Measurements from ENCODE around the gene AK4. TPM values are rescaled to one million over a fixed set of nuclear protein-coding genes. Genes with fewer than 3 reads are reported as not detected.
"Not testable (repeated sequence)": the region's sequence is repeated elsewhere in the genome, so short reads cannot be mapped to it uniquely, and the experiment has no call there.

Gene AK4
- total RNA-seq, 2 donors from 2014 or later = 28.9 to 64.0 TPM

DNA sequence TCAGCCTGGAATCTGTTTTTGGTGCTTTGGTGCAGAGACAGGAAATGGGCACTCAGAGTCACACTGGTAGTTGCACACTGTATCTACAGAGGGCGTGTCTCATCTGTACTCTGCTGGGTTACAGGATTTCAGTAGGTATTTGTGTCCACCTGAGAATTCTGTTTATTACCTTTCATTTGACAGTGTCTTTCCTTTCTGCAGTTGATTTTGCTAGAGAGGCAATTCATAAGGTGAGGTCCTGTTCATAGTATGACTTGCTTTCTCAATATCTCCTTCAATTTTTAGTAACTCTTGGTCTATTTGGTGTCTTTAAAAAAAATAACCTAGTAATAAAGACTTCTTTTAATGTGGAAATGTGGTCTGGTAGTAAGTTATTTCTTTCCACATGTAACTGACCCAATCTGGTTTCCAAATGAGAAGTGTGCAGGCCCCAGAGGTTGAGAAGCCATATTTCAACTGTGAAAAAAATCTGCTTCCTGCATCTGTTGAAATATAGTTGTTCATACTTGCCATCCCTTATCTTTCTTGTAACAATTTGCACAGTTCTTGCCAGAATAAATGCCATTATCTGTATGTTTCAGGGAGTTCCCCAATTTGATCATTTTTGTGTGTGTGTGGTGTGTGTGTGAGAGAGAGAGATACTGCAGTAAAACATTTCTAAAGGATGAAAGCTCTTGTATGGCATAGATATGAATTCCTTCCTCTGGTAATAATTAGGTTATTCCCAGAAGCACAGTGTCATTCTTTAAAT lies 82.9 kb downstream of the AK4 start:
- intact Hi-C loops (cut with DNase I, micrococcal nuclease) = loop anchor here in 1 of 2 donors (10.0 kb wide), 1 partner anchor 464 kb away; no protein-coding TSS in a partner anchor
- peak; percentile 88 for ATAC-seq
- no peak for DNase-seq

DNA sequence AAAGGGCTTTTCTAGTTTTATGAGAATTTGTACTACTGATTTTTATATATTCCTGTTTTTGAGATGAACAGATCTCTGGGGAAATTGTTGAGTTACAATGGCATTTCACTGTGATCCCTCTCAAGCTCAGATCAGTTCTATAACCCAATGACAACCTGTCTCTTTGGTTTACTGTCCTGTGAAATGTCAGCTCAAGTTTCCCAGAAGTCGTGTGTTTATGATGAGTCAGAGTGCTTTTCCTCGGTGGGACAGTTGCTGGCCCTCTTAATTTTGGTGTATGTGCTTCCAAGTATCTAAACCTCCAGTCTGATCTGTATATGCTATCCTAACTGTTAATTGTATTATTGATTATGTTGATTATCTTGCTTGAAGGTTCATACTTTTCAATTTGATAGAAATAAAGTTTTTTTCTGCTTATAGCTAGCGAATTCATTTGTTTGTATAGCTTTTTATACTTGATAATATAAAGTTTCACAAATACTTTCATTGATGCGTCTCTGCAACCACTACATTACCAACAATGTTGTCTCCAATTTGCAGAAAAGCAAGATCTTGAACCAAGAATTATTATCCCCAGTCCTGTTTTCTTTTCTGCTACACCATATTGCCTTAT lies 83.8 kb downstream of the AK4 start:
- ATAC-seq (no peak), DNase-seq (no peak)
- intact Hi-C loops (cut with DNase I, micrococcal nuclease) = loop anchor here in 1 of 2 donors (10.0 kb wide), 1 partner anchor 463 kb away; no protein-coding TSS in a partner anchor

DNA sequence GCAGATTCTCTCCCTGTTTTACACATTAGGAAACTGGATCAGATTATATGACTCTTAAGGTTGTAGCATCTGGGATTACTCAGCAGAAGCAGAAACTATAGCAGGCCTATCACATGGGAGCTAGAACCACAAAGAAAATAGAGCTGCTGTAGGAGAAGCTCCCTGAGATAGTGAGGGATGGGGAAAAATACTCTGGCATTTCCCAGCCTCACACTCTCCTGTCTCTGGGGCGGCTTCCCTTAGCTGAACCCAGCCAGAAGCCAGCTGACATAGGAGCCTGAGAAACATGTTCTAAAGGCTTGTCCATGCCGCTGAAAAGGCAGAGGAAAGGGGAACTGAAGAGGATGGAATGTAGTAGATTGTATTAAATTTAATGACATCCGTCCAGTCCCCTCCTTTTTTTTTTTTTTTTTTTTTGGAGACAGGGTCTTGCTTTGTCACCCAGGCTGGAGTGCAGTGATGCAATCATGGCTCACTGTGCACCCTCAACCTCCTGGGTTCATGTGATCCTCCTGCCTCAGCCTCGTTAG lies 84.5 kb downstream of the AK4 start:
- DNase-seq = no peak
- intact Hi-C loops (cut with DNase I, micrococcal nuclease) = loop anchor here in 1 of 2 donors (10.0 kb wide), 1 partner anchor 462 kb away; no protein-coding TSS in a partner anchor
- no peak for ATAC-seq

DNA sequence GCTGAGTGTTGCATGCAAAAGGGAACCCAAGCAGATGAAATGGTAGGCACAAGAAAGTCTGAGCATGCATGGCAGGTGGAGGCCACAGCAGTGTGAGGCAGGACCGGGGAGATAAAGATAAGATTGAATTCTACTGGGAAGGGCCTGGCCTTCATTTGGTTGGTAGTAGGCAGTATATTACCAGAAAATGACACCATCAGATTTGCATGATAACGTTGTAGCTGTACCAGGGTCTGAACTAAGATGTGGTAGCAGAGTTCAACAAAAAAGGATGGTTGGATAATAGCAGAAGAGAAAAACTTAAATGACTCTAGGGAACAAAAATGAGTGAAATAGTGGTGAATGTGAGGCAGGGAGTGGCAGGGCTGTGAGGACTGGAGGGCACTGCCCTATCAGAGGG lies 85.8 kb downstream of the AK4 start:
- ATAC-seq (no peak), DNase-seq (no peak)
- intact Hi-C loops (cut with DNase I, micrococcal nuclease) = loop anchor here in 1 of 2 donors (10.0 kb wide), 1 partner anchor 461 kb away; no protein-coding TSS in a partner anchor

DNA sequence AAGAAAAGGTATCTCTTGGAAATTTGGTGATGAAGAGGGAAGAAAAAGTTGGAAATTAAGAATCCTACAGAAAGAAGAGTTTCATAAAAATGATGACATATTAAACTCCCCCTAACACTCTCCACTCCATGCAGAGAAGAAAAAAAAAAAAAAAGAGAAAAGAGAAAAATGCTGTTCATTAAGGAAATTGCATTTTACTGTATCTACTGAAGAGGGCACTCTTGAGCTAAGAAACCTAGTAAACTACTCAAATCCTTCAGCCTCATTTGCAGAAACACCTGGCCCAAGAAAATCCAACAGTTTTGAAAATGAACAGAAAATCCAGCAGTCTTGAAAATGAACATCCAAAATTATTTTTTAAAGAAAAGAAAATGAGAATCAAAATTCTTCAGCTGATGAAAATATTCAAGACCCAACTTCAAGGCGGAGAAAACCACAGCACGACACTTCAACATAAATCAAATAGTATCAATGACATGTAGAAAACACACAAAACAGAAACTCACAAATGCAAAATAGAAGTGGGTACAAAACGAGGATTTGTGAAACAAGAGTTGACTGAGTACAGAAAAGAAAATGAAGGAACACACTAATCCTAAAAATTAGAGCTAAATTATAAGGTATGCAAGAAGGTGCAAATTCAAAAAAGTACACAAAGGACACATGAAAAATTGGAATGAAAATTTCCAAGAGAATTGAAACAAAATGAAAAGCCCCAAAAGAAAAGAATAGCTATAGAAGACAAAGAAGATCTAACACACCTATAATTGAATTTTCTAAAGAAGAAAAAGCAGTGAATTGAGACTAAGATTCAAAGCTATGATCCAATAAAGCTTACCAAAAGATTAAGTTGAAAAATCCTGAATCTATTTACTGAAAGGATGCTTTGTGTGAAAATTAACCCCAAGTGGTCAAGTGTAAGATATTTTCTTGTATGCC lies 88.1 kb downstream of the AK4 start:
- ATAC-seq (no peak), DNase-seq (no peak)
- intact Hi-C loops (cut with DNase I, micrococcal nuclease) = loop anchor here in 1 of 2 donors (10.0 kb wide), 1 partner anchor 459 kb away; no protein-coding TSS in a partner anchor

DNA sequence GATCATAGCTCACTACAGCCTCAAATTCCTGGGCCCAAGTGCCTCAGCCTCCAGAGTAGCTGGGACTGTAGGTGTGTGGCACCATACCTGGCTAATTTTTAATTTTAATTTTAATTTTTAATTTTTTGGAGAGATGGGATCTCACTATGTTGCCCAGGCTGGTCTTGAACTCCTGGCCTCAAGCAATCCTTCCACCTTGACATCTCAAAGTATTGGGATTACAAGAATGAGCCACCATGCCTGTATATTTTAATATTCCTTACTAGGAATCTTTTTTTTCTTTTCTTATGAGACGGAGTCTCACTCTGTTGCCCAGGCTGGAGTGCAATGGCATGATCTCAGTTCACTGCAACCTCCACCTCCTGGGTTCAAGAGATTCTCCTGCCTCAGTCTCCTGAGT lies 89.1 kb downstream of the AK4 start:
- not testable (repeated sequence) for ATAC-seq, DNase-seq
- intact Hi-C loops (cut with DNase I, micrococcal nuclease) = loop anchor here in 1 of 2 donors (10.0 kb wide), 1 partner anchor 458 kb away; no protein-coding TSS in a partner anchor

DNA sequence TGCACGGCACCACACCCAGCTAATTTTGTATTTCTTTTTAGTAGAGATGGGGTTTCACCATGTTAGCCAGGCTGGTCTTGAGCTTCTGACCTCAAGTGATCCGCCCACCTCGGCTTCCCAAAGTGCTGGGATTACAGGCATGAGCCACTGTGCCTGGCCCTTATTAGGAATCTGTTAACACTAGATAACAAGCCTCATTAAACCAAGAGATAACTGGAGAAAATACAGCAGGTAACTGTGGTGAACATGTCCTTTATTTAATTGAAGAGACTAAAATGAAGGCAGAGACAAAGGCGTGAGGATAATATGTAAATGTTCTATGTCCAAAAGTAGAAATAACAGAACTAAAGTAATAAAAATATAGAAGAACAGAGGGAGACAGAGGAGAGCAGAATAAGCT lies 89.5 kb downstream of the AK4 start:
- intact Hi-C loops (cut with DNase I, micrococcal nuclease) = loop anchor here in 1 of 2 donors (10.0 kb wide), 1 partner anchor 457 kb away; no protein-coding TSS in a partner anchor
- no peak for ATAC-seq

DNA sequence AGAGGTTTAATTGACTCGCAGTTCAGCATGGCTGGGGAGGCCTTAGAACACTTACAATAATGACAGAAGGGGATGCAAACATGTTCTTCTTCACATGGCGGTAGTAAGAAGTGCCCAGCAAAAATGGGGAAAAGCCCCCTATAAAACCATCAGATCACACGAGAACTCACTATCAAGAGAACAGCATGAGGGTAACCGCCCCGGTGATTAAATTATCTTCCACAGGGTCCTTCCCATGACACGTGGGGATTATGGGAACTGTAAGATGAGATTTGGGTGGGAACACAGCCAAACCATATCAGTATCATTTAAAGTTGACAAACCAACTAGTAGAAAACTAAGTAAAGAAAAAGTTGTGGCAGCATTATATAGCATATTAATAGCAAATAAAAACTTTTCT lies 90.0 kb downstream of the AK4 start:
- no peak for ATAC-seq
- no peak for DNase-seq

More for the DNA sequence above, 89.5 kb downstream of the AK4 start:
- no peak for DNase-seq

DNA sequence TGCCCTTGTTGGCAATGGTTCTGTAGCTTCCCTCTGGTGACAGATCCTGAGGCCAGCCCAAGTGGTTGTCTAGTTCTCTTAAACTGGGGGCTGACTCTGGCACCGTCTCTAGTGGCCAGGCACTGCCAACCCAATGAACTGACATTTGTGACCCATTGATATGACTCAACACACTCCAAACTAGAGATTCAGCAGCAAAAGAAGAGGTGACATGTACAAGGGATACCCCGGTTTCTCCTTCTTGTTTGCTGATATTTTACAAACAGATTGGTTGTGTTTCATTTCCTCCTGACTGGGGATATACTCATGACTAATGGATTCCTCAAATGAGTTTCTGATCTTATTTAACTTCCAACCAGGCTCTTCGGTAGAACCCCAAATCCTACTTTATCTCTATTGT lies 95.5 kb downstream of the AK4 start:
- ATAC-seq (no peak), DNase-seq (no peak)
- intact Hi-C loops (cut with DNase I, micrococcal nuclease) = no loop called here

More for the DNA sequence above, 90.0 kb downstream of the AK4 start:
- intact Hi-C loops (cut with DNase I, micrococcal nuclease) = loop anchor here in 1 of 2 donors (10.0 kb wide), 1 partner anchor 457 kb away; no protein-coding TSS in a partner anchor

DNA sequence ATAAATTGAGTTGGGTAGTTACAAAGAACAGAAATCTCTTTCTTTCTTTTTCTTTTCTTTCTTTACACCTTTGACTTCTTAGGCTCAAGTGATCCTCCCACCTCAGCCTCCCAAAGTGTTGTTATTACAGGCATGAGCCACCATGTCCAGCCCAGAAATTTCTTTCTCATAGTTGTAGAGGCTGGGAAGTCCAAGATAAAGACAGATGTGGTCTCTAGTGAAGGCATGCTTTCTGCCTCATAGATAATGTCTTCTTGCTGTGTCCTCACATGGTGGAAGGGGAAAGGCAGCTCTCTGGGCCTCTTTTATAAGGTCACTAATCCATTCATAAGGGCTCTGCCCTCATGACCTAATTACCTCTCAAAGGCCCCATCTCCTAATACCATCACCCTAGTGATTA lies 97.3 kb downstream of the AK4 start:
- intact Hi-C loops (cut with DNase I, micrococcal nuclease) = no loop called here
- DNase-seq (no peak), ATAC-seq (no peak)

DNA sequence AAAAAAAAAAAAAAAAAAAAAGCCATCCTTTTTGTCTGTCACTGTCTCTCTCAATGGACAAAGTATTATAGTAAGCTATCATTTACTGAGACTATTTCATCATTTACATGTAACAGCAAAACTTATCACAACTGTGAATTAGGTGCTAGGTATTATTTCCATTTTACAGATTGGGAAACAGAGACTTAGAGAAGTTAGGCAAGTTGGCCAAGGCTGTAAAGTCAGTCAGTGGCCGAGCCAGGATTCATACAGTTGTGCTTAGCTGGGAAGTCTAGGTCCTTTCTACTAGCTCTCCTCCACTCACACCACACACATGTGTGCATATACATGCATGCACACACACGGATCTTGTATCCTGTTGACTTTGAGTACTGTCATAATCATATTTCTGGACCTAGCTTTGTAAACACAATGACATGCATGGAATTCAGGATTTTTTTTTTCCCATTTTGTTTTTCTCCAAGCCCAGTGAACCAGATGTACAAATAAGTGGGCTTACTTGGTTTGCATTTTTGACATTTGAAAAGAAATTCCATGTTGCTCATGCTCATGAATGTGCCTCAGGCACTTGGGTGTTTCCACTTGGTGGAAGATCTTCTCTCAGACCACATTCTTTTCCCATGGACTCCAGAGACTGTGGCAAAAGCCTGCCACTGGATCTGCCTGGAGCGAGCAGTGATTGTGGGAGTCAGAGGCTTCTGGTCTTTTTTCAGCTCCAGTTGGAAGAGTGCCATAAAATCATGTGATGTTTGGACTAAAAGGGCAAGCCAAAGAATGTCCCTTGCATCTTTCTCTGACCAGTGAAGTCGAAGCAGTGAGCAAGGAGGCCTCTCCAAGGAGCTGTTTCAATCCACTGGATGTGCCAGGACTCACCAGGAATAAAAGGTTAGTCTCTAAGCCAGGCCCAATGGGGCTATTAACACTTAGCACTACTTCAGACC lies 99.7 kb downstream of the AK4 start:
- intact Hi-C loops (cut with DNase I, micrococcal nuclease) = no loop called here
- DNase-seq (no peak), ATAC-seq (no peak)

DNA sequence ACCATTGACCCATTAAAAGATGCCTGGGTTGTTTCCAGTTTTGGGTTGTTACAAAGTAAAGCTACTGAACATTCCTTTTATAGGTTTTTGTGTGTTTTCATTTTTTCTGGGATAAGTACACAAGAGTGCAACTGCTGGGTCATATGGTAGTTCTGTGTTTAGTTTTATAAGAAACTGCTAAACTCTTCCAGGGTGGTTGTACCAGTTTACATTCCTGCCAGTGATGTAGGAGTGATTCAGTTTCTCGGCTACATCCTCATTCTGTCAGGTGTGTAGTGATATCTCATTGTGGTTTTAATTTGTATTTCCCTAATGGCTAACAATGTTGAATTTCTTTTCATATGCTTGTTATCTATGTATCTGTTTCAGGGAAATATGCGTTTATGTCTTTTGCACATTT lies 102.8 kb downstream of the AK4 start:
- DNase-seq (no peak), ATAC-seq (no peak)
- intact Hi-C loops (cut with DNase I, micrococcal nuclease) = no loop called here

DNA sequence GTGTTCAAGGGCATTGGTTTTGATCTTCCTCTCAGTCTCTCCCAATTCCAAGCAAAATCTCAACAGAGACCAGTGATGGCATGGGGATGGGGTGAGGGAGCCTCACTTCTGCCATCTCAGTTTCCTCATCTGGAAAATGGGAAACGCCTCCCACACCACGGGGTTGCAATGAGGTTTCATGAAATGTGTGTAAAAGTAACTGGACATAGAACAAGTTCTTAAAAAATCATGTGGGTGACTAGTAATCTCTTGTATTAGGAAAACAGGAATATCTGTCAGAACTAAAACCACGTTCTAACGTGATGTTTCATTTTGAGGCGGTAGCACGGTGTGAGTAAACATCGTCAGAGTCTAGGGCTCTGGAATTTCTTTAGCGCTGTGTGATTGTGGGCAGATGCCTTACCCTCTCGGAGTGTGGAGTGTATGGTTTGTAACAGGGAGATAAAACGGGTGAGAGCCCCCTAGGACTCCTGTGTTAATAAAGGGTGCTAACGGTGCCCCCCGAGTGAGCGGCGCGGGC lies 105.9 kb downstream of the AK4 start:
- DNase-seq = no peak
- peak; percentile 29 for ATAC-seq
- intact Hi-C loops (cut with DNase I, micrococcal nuclease) = no loop called here

DNA sequence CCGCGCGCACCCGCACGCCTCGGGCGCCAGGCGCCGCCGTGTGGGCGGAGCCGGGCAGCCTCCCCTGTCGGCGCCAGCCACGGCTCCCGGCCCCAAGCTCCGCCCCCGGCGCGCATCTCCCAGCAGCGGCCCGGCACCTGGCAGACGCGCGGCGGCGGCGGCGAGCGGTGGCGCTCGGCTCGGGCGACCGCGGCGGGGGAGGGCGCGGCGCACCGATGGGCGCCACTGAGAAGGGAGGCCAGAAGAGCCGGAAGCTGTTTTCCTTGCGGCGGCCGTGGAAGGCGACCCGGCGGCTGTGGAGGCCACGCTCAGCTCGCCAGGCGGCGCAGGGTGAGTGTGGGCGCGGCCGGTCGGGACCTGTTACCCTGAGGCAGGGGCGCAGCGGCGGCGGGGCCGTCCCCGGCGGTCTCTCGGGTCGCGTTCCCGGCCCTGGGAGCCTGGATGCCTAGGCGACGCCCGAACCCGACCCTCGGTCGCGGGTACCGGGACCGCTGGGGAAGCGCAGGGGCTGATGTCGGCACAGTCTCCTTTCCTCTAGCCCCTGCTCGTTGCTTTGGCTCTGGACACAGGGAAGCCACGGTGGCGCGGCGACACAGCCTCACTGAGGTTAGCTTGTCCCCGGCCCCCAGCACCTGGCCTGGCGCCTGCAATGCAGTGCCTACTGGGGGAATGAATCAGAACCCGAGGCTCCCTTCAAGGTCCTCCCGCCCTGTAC lies 106.5 kb downstream of the AK4 start:
- intact Hi-C loops (cut with DNase I, micrococcal nuclease) = no loop called here
- DNase-seq (peak; percentile 77 to 87), ATAC-seq (peak; percentile 98)

DNA sequence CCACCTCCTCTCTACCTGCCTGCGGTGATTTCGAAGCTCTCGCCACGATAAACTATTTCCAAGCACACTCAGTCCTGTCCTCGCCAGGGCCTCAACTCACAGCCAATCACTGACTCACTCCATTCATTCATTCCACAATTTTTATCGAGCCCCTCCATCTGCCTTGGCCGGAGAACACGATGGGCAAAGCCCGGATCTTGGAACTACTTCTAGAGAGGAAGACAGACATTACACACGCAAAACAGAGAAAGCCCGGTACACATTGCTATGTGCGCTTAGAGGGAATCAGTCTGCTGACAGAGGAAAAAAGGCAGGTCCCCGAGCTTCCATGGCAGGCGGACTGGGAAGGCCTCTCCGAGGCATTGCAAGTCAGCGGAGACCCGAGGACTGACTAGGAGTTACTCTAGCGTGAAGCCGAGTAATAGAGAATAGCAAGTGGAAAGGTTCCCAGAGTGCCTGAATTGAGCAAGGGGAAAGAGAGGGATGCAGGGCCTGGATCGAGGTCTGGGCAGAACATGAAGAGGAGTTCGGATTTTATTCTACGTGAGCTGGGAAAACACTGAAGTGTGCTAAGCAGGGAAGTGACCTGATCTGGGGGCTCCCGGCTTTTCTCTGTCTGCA lies 107.1 kb downstream of the AK4 start:
- intact Hi-C loops (cut with DNase I, micrococcal nuclease) = no loop called here
- DNase-seq (peak in 1 of 2 donors; percentile 11), ATAC-seq (peak; percentile 25)

DNA sequence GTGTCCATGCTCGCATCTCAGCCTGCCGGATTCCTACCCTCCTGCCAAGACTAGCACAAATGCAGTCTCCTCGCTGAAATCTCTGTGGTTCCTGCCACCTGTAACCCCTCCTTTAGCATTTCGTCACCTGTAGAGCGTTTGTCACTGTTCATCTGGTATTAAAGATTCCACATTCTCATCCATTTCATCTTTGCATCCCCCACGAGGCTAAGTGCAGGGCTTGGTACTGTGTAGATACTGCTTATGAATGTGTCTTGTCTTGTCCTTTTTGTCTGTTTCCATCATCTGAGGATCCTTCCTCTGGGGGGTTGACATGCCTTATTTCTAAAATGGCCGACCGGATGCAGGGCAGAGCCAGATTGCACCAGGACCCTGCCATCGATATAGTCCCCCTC lies 107.7 kb downstream of the AK4 start:
- ATAC-seq (no peak), DNase-seq (no peak)
- intact Hi-C loops (cut with DNase I, micrococcal nuclease) = no loop called here
